HepG2 (cell line): ENCODE measurements around the gene PMVK. TPM values are rescaled to one million over a fixed set of nuclear protein-coding genes. Genes with fewer than 3 reads are reported as not detected.

Experiments
- ATF1 ChIP-seq: IDR thresholded peaks from 2 replicates; pipeline ENCODE4 v1.6.1; 2016; ENCODE audit warnings: mild to moderate bottlenecking, control low read depth
- BHLHE40 ChIP-seq: IDR thresholded peaks from 2 replicates; pipeline ENCODE4 v1.6.1; 2011; ENCODE audit warnings: low read length, improper control_type of control experiment
- CERS6 ChIP-seq: sonication (generic); formaldehyde crosslinking; IDR thresholded peaks from 2 replicates; pipeline ENCODE4 v1.5.0; 2020; ENCODE audit warnings: missing genetic modification reagents
- CHCHD3 ChIP-seq: sonication (generic); formaldehyde crosslinking; IDR thresholded peaks from 2 replicates; pipeline ENCODE4 v1.8.0; 2022; ENCODE audit warnings: mild to moderate bottlenecking, missing genetic modification reagents, moderate library complexity
- ELF1 ChIP-seq: sonication (generic); formaldehyde crosslinking; IDR thresholded peaks from 2 replicates; pipeline ENCODE4 v1.4.0; 2020; ENCODE audit warnings: missing genetic modification reagents
- EP300 ChIP-seq, 3 experiments: sonication (generic) in 1 of 3; formaldehyde crosslinking in 1 of 3; IDR thresholded peaks; 2 replicates each; pipeline versions ENCODE4 v1.5.1 to v1.6.1; 2011 to 2020; ENCODE audit warnings: low read depth in 2 of 3, low read length in 2 of 3, borderline replicate concordance in 1 of 3, improper control_type of control experiment in 1 of 3, mild to moderate bottlenecking in 1 of 3, missing genetic modification reagents in 1 of 3, moderate library complexity in 1 of 3
- EZH2 ChIP-seq: conservative IDR thresholded peaks from 2 replicates; pipeline ENCODE4 v1.6.1; 2012; ENCODE audit warnings: mild to moderate bottlenecking, low read depth, low read length, moderate library complexity
- KLF9 ChIP-seq: IDR thresholded peaks from 2 replicates; pipeline ENCODE4 v1.6.1; 2016; ENCODE audit warnings: low read depth
- MAFF ChIP-seq: IDR thresholded peaks from 2 replicates; pipeline ENCODE4 v1.6.1; 2011; ENCODE audit warnings: low read depth, low read length, improper control_type of control experiment
- NCOA5 ChIP-seq: sonication (generic); formaldehyde crosslinking; IDR thresholded peaks from 2 replicates; pipeline ENCODE4 v1.4.0; 2020; ENCODE audit warnings: missing genetic modification reagents
- RERE ChIP-seq: IDR thresholded peaks from 2 replicates; pipeline ENCODE4 v1.6.1; 2016; ENCODE audit warnings: low read depth, missing genetic modification reagents, missing compliant biosample characterization
- SIN3B ChIP-seq: fragments of 150-350 bp; IDR thresholded peaks from 2 replicates; pipeline ENCODE4 v1.6.1; 2014; ENCODE audit warnings: low read length
- SNAPC2 ChIP-seq: sonication (generic); formaldehyde crosslinking; IDR thresholded peaks from 2 replicates; pipeline ENCODE4 v1.8.1; 2022; ENCODE audit warnings: mild to moderate bottlenecking, missing genetic modification reagents
- SP1 ChIP-seq, 2 experiments: fragments of 450-650 bp in 1 of 2; sonication (generic) in 1 of 2; formaldehyde crosslinking in 1 of 2; IDR thresholded peaks; 2 replicates each; pipeline versions ENCODE4 v1.4.0 to v1.6.1; 2016 to 2020; ENCODE audit warnings: missing genetic modification reagents in 1 of 2
- SP5 ChIP-seq: IDR thresholded peaks from 2 replicates; pipeline ENCODE4 v1.6.1; 2016; ENCODE audit warnings: low read depth, borderline replicate concordance
- THAP8 ChIP-seq: sonication (generic); formaldehyde crosslinking; IDR thresholded peaks from 2 replicates; pipeline ENCODE4 v1.5.1; 2020; ENCODE audit warnings: missing genetic modification reagents, mild to moderate bottlenecking, borderline replicate concordance
- TOE1 ChIP-seq: sonication (generic); formaldehyde crosslinking; IDR thresholded peaks from 2 replicates; pipeline ENCODE4 v1.4.0; 2020; ENCODE audit warnings: mild to moderate bottlenecking, missing genetic modification reagents
- ZMAT3 ChIP-seq: sonication (generic); formaldehyde crosslinking; conservative IDR thresholded peaks from 2 replicates; pipeline ENCODE4 v1.7.0; 2021; ENCODE audit warnings: missing genetic modification reagents
- ZNF18 ChIP-seq: sonication (generic); formaldehyde crosslinking; IDR thresholded peaks from 2 replicates; pipeline ENCODE4 v1.8.0; 2022; ENCODE audit warnings: mild to moderate bottlenecking, missing genetic modification reagents; ENCODE audit not compliant: insufficient replicate concordance
- ZNF260 ChIP-seq: sonication (generic); formaldehyde crosslinking; IDR thresholded peaks from 2 replicates; pipeline ENCODE4 v1.4.0; 2020; ENCODE audit warnings: missing genetic modification reagents, low read depth, mild to moderate bottlenecking, borderline replicate concordance
- ZNF33B ChIP-seq: sonication (generic); formaldehyde crosslinking; IDR thresholded peaks from 2 replicates; pipeline ENCODE4 v1.5.1; 2020; ENCODE audit warnings: mild to moderate bottlenecking, missing genetic modification reagents
- ZNF572 ChIP-seq: sonication (generic); formaldehyde crosslinking; IDR thresholded peaks from 2 replicates; pipeline ENCODE4 v1.5.1; 2020; ENCODE audit warnings: mild to moderate bottlenecking, missing genetic modification reagents
- polyA plus RNA-seq, 8 experiments: library from polyadenylated mRNA; depleted of rRNA in 3 of 8; stranded (reverse) in 7 of 8; unstranded in 1 of 8; fragments of >200 nt; fragmentation: Illumina TruSeq in 4 of 8; extraction: Trizol in 4 of 8; gene quantifications; 2 replicates each; pipeline versions ENCODE4 v1.2.1 to v1.2.3, GENCODE V29; 2011 to 2016; ENCODE audit warnings: low read depth in 4 of 8, missing spikeins in 1 of 8, mixed read lengths in 1 of 8; ENCODE audit not compliant: insufficient read depth in 1 of 8
- total RNA-seq, 5 experiments: library from RNA; depleted of rRNA; stranded (reverse); fragments of >200 nt; fragmentation: Illumina TruSeq; extraction: Trizol; gene quantifications; 2 replicates each; pipeline ENCODE4 v1.2.3, GENCODE V29; 2016; ENCODE audit warnings: low read depth in 1 of 5

PMVK gene
- total and polyA plus RNA-seq, 2 of the 13 experiments (the other 11 are each of a cell fraction or from before 2014, with no cell fraction given) = 3.9 to 12.6 TPM

- TF ChIP-seq SP5 (CRISPR knock-in tag) (peak; percentile 86), EZH2 (no peak), ZNF18 (no peak), MAFF (no peak), BHLHE40 (no peak), ATF1 (CRISPR knock-in tag) (no peak), NCOA5 (no peak), ZNF572 (CRISPR knock-in tag) (no peak), ZNF260 (CRISPR knock-in tag) (no peak), SNAPC2 (peak; percentile 88), EP300 (IDR thresholded peaks at IDR 0.05; ENCODE audit: low read depth in 2 of 2, low read length in 2 of 2) (peak in 1 of 2 experiments; percentile 67; a peak in 2 of 4 replicates), EP300 (CRISPR knock-in tag; IDR thresholded peaks at IDR 0.05; ENCODE audit: borderline replicate concordance) (no peak; the same call in 1 of the 2 replicates), CERS6 (CRISPR knock-in tag) (no peak), RERE (CRISPR knock-in tag) (0 out of 2 replicates have a peak, but pooled peaks have one; percentile 30), ELF1 (no peak), ZNF33B (0 out of 2 replicates have a peak, but pooled peaks have one; percentile 68), CHCHD3 (CRISPR knock-in tag) (no peak), SIN3B (no peak), KLF9 (CRISPR knock-in tag) (no peak), ZMAT3 (CRISPR knock-in tag) (peak; percentile 69; the same call in 1 of the 2 replicates), THAP8 (CRISPR knock-in tag) (no peak), TOE1 (CRISPR knock-in tag) (no peak), SP1 (IDR thresholded peaks at IDR 0.05) (no peak), SP1 (CRISPR knock-in tag; IDR thresholded peaks at IDR 0.05) (no peak)
Observed at GRCh38 chr1:154944401-154945159, 8.1 kb upstream of the PMVK start (continued).
